GM06990 (cell line): Measurements from ENCODE around the gene MMP28.

Experiments used
- DNase-seq: peaks from one replicate; pipeline ENCODE4 v3.0.0-alpha.2; 2011; ENCODE audit not compliant: insufficient read length; ENCODE audit errors: extremely low read depth
- H3K27me3 ChIP-seq: replicated peaks from 2 replicates; pipeline ENCODE4 v1.6.0; 2011; ENCODE audit warnings: low read length; ENCODE audit not compliant: control insufficient read depth, insufficient read depth
- H3K36me3 ChIP-seq: 2 replicates; pipeline ENCODE4 v1.5.1; 2011; ENCODE audit warnings: low read length; ENCODE audit not compliant: control insufficient read depth, insufficient read depth
- H3K4me3 ChIP-seq: replicated peaks from 2 replicates; pipeline ENCODE4 v1.5.1; 2011; ENCODE audit warnings: low read depth, mild to moderate bottlenecking, control low read depth, low read length
- CTCF ChIP-seq: IDR thresholded peaks from 2 replicates; pipeline ENCODE4 v1.5.1; 2011; ENCODE audit warnings: low read length, control low read depth, mild to moderate bottlenecking, inconsistent platforms; ENCODE audit not compliant: insufficient read depth, poor library complexity, severe bottlenecking

Gene MMP28

GRCh38 chr17:35788477-35789368, 6.7 kb downstream of the MMP28 start:
- H3K4me3 ChIP-seq, result no peak overlapping the region
- H3K36me3 ChIP-seq, result no peaks in the 10 kb centered on the region
- TF ChIP-seq CTCF, result no peak
- H3K27me3 ChIP-seq, result peaks cover 6% of the 10 kb centered on the region
- no peak for DNase-seq

GRCh38 chr17:35786941-35787432, 8.5 kb downstream of the MMP28 start:
- no peak for DNase-seq
- H3K4me3 ChIP-seq, result no peak overlapping the region
- H3K36me3 ChIP-seq, result no peaks in the 10 kb centered on the region
- TF ChIP-seq CTCF, result no peak
- H3K27me3 ChIP-seq, result peaks cover 4% of the 10 kb centered on the region

GRCh38 chr17:35784895-35785294, 10.5 kb downstream of the MMP28 start:
- H3K27me3 ChIP-seq, result peaks cover 3% of the 10 kb centered on the region
- no peaks in the 10 kb centered on the region for H3K36me3 ChIP-seq
- H3K4me3 ChIP-seq, result no peak overlapping the region
- TF ChIP-seq CTCF, result no peak
- DNase-seq, result no peak

GRCh38 chr17:35780950-35781349, 14.5 kb downstream of the MMP28 start:
- Histone ChIP-seq H3K4me3 (no peak overlapping the region), H3K27me3 (peaks cover 4% of the 10 kb centered on the region), H3K36me3 (no peaks in the 10 kb centered on the region)
- no peak for DNase-seq
- no peak for TF ChIP-seq CTCF

- Histone ChIP-seq H3K36me3 (no peaks in the 10 kb centered on the region), H3K4me3 (no peak overlapping the region), H3K27me3 (peaks cover 3% of the 10 kb centered on the region; the same call in 1 of the 2 replicates)
- TF ChIP-seq CTCF, result no peak
- no peak for DNase-seq
Measured at GRCh38 chr17:35778641-35779196, 16.7 kb downstream of the MMP28 start.
